Measurements from ENCODE around the gene ST6GAL1. TPM values are rescaled to one million over a fixed set of nuclear protein-coding genes. Genes with fewer than 3 reads are reported as not detected.

The ST6GAL1 gene
- total and polyA plus RNA-seq, 10 of the 15 experiments (the other 5 are each of a cell fraction or from before 2014, with no cell fraction given): 74.2 to 248 (median 149) TPM

DNA sequence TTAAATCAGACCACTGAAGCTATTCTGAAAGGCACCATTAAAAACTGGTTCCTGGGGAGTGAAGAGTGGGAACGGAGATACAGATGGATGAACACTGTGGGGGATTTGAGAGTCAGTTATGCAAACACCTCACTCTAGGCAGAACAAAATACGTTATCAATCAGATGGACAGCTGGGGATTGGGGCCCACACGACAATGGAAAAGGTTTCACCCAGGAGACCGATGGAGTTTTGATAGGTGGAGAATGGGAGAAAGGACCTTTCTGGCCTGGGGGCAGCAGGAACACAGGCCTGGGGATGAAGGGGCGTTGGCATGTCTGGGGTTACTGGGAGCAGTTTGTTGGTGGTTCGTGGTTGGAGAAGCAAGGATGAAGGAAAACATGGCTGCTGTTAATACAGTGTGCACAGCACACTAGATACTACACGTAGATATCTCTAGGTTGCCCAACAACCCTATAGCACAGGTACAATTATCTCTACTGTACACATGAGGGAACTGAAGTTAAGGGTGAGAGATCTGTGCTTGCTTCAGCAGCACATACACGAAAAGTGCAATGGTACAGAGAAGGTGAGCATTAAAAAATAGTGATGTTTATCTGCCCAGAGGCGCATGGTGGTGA lies 16.5 kb downstream of the ST6GAL1 start (continued):
- peak; percentile 21; the same call in 1 of the 2 replicates for TF ChIP-seq TAF1 (IDR thresholded peaks at IDR 0.05; ENCODE audit: borderline replicate concordance, low read depth, low read length)
- no peak for TF ChIP-seq ZNF24 (IDR thresholded peaks at IDR 0.05)
- TF ChIP-seq, protein P1, sequence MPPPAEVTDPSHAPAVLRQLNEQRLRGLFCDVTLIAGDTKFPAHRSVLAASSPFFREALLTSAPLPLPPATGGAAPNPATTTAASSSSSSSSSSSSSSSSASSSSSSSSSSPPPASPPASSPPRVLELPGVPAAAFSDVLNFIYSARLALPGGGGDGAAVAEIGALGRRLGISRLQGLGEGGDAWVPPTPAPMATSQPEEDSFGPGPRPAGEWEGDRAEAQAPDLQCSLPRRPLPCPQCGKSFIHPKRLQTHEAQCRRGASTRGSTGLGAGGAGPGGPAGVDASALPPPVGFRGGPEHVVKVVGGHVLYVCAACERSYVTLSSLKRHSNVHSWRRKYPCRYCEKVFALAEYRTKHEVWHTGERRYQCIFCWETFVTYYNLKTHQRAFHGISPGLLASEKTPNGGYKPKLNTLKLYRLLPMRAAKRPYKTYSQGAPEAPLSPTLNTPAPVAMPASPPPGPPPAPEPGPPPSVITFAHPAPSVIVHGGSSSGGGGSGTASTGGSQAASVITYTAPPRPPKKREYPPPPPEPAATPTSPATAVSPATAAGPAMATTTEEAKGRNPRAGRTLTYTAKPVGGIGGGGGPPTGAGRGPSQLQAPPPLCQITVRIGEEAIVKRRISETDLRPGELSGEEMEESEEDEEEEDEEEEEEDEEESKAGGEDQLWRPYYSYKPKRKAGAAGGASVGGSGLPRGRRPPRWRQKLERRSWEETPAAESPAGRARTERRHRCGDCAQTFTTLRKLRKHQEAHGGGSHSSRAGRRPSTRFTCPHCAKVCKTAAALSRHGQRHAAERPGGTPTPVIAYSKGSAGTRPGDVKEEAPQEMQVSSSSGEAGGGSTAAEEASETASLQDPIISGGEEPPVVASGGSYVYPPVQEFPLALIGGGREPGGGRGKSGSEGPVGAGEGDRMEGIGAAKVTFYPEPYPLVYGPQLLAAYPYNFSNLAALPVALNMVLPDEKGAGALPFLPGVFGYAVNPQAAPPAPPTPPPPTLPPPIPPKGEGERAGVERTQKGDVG (CRISPR knock-in tag; IDR thresholded peaks at IDR 0.05): no peak
- TF ChIP-seq PAX8 (IDR thresholded peaks at IDR 0.05): no peak
- peak; percentile 50; the same call in 1 of the 2 replicates for TF ChIP-seq FOXM1 (IDR thresholded peaks at IDR 0.05; ENCODE audit: low read depth, low read length)
- no peak for TF ChIP-seq STAT3 (IDR thresholded peaks at IDR 0.05; ENCODE audit: low read depth, low read length)
- no peak for TF ChIP-seq CBFB (IDR thresholded peaks at IDR 0.05; ENCODE audit: low read depth)
- TF ChIP-seq EGR1 (IDR thresholded peaks at IDR 0.05; ENCODE audit: borderline replicate concordance in 1 of 2, low read depth in 2 of 2, low read length in 2 of 2): 0 out of 3 replicates have a peak, but pooled peaks of 1 of the 2 experiments have one; percentile 11
- TF ChIP-seq, protein P2, sequence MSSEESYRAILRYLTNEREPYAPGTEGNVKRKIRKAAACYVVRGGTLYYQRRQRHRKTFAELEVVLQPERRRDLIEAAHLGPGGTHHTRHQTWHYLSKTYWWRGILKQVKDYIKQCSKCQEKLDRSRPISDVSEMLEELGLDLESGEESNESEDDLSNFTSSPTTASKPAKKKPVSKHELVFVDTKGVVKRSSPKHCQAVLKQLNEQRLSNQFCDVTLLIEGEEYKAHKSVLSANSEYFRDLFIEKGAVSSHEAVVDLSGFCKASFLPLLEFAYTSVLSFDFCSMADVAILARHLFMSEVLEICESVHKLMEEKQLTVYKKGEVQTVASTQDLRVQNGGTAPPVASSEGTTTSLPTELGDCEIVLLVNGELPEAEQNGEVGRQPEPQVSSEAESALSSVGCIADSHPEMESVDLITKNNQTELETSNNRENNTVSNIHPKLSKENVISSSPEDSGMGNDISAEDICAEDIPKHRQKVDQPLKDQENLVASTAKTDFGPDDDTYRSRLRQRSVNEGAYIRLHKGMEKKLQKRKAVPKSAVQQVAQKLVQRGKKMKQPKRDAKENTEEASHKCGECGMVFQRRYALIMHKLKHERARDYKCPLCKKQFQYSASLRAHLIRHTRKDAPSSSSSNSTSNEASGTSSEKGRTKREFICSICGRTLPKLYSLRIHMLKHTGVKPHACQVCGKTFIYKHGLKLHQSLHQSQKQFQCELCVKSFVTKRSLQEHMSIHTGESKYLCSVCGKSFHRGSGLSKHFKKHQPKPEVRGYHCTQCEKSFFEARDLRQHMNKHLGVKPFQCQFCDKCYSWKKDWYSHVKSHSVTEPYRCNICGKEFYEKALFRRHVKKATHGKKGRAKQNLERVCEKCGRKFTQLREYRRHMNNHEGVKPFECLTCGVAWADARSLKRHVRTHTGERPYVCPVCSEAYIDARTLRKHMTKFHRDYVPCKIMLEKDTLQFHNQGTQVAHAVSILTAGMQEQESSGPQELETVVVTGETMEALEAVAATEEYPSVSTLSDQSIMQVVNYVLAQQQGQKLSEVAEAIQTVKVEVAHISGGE (CRISPR knock-in tag; IDR thresholded peaks at IDR 0.05): no peak
- TF ChIP-seq BMI1 (IDR thresholded peaks at IDR 0.05; ENCODE audit: borderline replicate concordance): no peak
- peak; percentile 78 for TF ChIP-seq NFIC (IDR thresholded peaks at IDR 0.05; ENCODE audit: low read depth, low read length)
- peak; percentile 56 for TF ChIP-seq IKZF1 (conservative IDR thresholded peaks at IDR 0.05)
- TF ChIP-seq NFXL1 (IDR thresholded peaks at IDR 0.05; ENCODE audit: borderline replicate concordance): no peak
- no peak for TF ChIP-seq NR2C1 (IDR thresholded peaks at IDR 0.05)
- TF ChIP-seq, protein P3, sequence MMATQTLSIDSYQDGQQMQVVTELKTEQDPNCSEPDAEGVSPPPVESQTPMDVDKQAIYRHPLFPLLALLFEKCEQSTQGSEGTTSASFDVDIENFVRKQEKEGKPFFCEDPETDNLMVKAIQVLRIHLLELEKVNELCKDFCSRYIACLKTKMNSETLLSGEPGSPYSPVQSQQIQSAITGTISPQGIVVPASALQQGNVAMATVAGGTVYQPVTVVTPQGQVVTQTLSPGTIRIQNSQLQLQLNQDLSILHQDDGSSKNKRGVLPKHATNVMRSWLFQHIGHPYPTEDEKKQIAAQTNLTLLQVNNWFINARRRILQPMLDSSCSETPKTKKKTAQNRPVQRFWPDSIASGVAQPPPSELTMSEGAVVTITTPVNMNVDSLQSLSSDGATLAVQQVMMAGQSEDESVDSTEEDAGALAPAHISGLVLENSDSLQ (IDR thresholded peaks at IDR 0.05): peak; percentile 66
- TF ChIP-seq ZNF274 (IDR thresholded peaks at IDR 0.05; ENCODE audit: insufficient read depth, insufficient read length): no peak
- peak; percentile 42; the same call in 1 of the 2 replicates for TF ChIP-seq YY1 (IDR thresholded peaks at IDR 0.05; ENCODE audit: low read depth, low read length)
- no peak for TF ChIP-seq RAD21 (IDR thresholded peaks at IDR 0.05; ENCODE audit: insufficient read depth, low read depth, low read length)

All from GM12878 (cell line).